Frontal cortex (tissue), 4 donors: ENCODE data around the gene ZNF280B. TPM values are rescaled to one million over a fixed set of nuclear protein-coding genes. Genes with fewer than 3 reads are reported as not detected.
"Not testable (repeated sequence)": the region's sequence is repeated elsewhere in the genome, so short reads cannot be mapped to it uniquely, and the experiment has no call there.

Experiments used
- DNase-seq, 2 donors: peaks; one replicate each; pipeline ENCODE4 v3.0.0; 2012; ENCODE audit warnings: low spot score in 2 of 2
- FAIRE-seq: peaks from 2 replicates; lab custom pipeline; 2012; peaks lifted over from hg19 to GRCh38; lab: Jason Lieb, UNC
- total RNA-seq: library from RNA; depleted of rRNA; stranded (reverse); fragments of >200 nt; gene quantifications from one replicate; pipeline ENCODE4 v1.2.3, GENCODE V29; 2014
- donor health status: control.
- donor health status: control.
- donor health status: control.

Gene ZNF280B
- total RNA-seq, 1 donor from 2014 or later, result 4.1 TPM

DNA sequence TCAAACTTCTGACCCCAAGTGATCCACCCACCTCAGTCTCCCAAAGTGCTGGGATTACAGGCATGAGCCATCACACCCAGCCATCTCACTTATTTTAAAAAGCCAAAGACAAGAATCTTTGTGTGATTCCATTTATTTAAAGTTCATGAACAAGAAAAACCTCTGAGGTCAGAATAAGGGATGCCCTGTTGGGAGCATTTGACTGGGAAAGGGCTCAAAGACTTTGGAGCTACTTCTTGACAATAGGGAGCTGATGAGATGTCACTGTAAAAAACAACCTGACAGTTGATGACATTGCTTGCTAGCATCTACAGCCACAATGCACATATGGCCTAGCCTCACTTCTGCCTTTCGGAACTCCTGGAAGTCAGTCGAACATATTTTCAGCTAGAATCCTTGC lies 5.1 kb upstream of the ZNF280B start:
- no peak for FAIRE-seq
- no peak for DNase-seq

DNA sequence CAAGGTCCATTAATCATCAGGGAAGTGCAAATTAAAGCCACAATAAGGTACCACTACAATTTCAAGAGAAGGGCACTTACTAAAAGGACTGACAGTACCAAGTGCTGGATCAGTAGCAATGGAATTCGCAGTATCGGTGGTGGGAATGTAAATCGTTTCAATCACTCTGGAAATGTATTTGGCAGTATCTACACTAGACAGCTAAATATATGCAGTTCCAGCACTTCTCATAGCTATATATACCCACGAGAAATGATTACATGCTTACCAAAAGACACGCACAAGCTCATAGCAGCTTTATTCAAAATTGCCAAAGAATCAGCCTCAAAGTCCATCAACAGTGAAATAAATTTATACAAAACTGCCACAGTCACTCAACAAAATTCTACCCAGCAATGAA lies 4.4 kb upstream of the ZNF280B start:
- FAIRE-seq (no peak), DNase-seq (no peak)

DNA sequence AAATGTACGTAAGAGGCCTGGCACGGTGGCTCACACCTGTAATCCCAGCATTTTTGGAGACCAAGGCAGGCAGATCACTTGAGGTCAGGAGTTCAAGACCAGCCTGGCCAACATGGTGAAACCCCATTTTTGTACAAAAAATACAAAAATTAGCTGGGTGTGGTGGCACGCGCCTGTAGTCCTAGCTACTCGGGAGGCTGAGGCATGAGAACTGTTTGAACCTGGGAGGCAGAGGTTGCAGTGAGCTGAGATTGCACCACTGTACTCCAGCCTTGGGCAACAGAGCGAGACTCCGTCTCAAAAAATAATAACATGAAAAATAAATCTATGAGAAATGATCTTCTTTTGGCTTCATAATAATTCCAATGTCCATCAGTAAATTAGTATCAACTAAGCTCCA lies 2.3 kb upstream of the ZNF280B start:
- not testable (repeated sequence) for FAIRE-seq, DNase-seq

DNA sequence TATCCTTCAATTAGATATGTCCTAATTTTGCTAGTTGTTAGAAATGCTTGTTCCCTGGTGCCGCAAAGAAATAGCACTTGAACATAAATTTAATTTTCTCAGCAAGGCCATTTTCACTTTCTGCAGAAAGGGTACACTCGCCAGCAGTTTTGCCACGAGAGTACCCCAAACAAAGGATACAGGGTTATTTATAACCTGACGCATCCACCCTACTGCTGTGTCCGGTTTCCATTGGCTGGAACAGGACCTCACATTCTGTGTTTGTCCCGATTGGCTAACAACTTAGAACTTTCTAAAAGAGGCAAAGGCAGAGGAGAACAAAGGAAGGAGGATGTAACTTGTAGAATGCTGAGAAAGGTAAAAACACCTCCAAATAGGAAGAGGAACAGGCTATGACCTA lies 1.4 kb upstream of the ZNF280B start:
- not testable (repeated sequence) for FAIRE-seq, DNase-seq

DNA sequence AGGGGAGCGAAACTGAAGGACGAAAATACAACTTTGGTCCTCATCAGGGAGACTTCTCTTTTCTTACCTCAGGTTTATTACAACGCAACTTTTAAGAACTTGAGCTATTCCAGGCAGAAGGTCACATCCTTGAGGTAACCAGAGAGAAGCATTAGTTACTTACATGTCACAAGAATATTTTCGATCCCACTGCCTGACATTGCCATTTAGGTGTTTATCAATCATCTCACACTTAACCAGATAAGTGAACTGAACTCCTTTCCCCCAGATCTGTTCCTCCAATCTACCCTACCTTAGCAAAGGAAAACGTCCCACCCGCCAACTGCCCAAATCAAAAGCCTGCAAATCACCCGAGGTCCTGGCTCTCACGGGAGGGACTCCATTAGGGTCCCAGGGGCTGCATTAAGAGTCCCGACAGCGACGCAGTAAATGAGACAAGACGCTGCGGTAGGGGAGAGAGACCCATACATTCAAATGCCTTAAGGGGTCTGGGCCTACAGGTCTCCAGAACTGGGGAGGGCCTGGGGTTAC lies 734 bp downstream of the ZNF280B start:
- DNase-seq (no peak), FAIRE-seq (no peak)

DNA sequence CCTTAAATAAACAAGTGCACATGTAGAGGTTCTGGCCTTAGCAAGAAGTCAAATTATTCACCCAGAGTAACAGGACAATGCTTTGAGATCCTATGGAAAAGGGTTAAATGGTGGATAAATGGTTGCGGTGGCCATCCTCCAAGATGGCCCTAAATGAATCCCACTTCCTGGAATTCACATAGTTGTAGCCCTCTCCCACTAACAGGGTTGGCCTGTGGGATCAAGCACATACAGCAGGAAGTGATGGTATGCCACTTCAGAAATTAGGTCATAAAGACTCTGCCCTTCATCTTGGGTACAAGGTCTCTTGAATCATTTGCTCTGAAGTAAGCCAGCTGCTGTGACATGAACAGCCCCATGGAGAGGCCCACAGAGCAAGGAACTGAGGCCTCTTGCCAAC lies 1.8 kb downstream of the ZNF280B start:
- DNase-seq, result no peak
- FAIRE-seq, result no peak

DNA sequence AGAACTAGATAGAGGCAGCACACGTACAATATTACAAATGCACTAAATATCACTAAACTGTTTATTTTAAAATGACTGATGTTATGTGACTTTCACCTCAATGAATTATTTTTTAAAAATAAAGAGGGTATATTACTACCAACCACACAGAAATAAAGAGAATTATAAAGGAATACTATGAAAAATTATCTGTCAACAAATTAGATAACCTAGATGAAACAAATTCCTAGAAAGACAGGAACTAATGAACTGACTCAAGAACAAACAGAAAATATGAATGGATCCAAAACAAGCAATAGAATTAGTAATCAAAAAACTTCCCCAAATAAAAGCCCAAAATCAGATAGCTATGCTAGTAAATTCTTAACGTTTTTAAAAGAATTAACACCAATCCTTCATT lies 10.3 kb downstream of the ZNF280B start:
- FAIRE-seq (no peak), DNase-seq (no peak)

DNA sequence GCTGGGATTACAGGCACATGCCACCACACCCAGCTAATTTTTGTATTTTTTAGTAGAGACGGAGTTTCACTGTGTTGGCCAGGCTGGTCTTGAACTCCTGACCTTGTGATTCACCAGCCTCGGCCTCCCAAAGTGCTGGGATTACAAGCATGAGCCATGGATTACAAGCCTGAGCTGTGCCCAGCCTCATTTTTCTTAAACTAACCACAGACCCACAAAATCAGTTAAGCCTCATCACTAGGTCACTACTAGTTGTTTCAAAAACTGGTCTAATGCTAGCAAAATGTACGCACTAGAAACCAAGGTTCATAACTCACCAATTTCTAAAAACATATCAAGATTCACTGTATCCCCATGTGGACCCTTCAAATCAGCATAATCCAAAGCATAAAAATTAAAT lies 17.0 kb downstream of the ZNF280B start:
- FAIRE-seq, result not testable (repeated sequence)

DNA sequence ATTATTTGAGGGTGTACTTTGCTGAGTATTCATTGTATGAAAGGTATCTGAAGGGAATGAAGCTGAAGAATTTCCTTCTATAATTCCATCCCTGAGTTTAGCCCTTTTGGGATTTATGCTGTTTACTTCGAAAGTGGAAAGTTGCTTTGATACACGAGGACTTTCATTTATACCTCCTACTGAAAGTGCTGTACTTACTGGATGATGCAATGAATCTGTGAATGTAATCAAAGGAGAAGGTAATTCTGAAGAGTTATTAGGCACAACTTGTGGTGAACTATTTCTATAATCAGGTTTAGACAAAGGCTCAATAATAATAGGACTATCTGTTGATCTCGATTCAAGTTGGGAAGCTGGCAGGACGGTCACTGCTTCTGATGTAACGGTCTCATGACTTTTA lies 19.8 kb downstream of the ZNF280B start:
- DNase-seq, result no peak
- no peak for FAIRE-seq

More for the DNA sequence above, 17.0 kb downstream of the ZNF280B start:
- DNase-seq, result not testable (repeated sequence)

DNA sequence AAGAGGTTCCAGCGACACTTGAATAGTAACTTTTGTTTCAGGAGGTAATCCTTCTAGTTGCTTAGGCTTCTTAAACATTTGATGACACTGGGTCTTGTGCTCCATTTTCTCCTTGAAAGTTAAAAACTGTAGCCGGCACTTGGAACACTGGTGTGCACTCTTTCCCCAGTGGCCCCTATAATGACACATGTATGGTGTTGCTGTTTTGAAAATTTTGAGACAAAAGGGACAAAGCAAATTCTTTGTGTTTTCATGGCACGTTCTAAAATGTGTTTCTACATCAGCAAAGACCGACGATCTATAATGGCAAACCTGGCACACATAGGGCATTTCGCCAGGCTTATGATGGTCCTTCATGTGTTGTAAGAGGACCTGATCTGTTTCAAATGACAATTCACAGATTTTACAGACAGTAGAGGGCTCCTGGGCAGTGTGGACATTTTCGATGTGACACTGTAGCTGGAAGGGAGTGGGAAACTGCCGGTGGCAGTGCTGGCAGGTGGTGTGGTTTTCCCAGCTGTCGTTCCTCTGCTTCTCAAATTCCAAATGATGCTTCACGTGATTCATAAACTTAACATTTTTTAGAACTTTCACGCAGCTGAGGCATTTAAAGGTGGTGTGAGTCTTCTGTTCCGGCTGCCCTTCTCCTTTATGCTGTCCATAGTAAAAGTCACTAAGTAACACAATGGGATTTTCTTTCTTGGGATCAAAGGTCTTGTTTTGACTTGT lies 20.5 kb downstream of the ZNF280B start:
- FAIRE-seq (no peak), DNase-seq (no peak)

DNA sequence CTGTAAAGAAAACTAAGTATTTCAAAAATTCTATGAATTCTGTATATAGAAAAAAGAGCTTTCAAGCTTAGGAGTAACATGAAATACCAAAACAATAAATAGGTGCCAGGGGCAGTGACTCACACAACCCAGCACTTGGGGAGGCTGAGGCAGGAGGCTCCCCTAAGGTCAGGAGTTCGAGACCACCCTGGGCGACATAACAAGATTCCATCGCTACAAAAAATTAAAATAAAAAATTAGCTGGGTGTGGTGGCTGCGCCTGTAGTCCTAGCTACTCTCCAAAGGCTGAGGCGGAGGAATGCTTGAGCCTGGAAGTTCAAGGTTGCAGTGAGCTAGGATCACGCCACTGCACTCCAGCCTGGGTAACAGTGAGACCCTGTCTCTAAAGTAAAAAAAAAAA lies 21.5 kb downstream of the ZNF280B start:
- FAIRE-seq (no peak), DNase-seq (no peak)

DNA sequence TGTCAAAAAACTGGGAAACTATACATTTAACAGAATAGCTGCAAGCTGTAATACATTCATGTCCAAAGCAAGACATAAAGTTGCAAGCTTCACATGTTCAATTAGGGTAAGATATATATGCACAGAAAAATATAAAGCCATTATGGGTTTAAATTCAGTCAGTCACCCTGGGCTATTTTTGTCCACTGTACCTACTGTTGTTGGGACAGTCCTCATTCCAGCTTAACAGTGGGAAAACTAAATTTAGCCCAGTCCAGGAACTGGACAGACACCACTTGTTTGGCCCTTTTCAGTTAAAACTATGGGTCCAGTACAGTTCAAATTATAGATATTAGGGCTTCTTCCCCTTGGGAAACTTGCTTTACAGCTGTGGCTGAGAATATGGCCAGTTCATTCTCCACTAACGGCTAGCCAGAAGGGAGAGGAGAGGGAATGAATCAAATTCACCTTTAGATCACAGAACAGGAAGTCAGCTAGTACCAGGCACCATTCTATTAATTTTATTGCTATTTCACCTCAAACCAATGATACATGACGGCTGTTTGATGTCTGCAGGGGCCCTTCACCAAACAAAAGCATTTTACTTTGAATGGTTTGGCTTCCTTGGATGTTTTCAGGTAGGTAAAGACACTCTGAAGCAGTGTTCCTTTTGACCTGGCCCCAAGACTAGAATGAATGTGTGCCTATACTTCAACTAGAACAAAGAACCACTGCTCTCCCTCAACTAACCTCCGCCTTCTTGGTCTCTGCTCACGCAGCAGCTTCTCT lies 22.2 kb downstream of the ZNF280B start:
- no peak for DNase-seq
- no peak for FAIRE-seq

DNA sequence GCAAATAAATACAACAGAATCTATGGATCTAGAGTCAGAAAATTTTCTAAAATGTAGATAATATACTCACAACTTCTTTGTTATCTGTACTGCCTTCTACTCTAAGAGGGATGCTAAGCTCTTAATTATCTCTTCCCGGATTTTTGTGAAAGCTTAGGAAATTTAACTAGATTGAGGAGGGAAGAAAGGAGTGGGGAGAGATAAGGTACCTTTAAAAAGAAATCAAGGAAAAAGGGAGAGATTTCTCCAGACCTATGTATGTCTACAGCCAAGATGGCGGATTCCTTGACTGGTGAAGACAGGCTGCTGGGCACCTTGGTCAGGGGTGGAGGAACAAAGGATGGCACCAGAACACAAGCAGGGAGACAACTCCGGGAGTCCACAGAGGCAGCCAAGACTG lies 23.0 kb downstream of the ZNF280B start:
- FAIRE-seq, result no peak

DNA sequence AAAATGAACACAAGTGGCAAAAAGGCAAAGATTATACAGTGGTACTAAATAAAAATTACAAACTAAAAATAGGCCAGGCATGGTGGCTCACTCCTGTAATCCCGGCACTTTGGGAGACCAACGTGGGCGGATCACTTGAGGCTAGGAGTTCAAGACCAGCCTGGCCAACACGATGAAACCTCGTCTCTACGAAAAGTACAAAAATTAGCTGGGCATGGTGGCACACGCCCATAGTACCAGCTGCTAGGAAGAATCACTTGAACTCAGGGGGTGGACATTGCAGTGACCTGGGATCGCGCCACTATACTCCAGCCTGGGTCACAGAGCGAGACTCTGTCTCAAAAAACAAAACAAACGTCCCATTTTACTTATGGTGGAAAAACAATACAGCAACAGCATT lies 24.5 kb downstream of the ZNF280B start:
- no peak for DNase-seq
- no peak for FAIRE-seq

More for the DNA sequence above, 23.0 kb downstream of the ZNF280B start:
- DNase-seq, result no peak

DNA sequence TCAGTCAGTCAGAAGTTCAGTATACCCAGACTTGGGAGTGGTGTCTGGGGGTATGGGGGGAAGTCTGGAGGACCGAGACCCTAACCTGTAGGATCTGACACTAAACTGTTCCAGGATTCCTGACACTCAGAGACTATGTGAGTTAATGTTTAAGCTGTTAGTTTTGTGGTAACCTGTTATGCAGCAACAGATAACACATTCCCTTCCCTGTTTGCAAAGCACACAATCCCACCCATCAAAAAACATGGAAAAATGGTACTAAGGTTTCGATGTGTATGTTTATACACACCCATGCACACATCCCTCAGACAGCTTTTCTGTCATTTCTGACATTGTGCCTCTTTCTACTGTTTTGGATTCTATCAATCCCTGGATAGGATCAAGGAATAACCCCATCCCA lies 27.6 kb downstream of the ZNF280B start:
- no peak for FAIRE-seq
- DNase-seq, result no peak

DNA sequence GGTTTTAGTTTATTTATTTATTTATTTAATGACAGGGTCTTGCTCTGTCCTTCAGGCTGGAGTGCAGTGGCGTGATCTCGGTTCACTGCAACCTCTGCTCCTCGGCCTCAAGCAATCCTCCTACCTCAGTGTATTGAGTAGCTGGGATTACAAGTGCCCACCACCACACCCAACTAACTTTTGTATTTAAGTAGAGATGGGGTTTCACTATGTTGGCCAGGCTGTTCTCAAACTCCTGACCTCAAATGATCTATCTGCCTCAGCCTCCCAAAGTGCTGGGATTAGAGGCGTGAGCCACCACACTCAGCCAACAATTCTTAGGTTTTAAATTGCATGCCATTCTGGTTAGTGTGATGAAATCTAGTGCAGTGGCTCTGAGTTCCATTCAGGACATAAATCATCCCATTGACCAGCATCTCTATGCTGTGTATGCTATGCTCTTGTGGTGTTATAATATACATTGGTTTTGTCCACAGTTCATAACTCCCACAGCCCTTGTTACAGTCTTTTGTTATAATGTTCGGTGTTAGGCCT lies 28.5 kb downstream of the ZNF280B start:
- FAIRE-seq, result no peak
- no peak for DNase-seq

DNA sequence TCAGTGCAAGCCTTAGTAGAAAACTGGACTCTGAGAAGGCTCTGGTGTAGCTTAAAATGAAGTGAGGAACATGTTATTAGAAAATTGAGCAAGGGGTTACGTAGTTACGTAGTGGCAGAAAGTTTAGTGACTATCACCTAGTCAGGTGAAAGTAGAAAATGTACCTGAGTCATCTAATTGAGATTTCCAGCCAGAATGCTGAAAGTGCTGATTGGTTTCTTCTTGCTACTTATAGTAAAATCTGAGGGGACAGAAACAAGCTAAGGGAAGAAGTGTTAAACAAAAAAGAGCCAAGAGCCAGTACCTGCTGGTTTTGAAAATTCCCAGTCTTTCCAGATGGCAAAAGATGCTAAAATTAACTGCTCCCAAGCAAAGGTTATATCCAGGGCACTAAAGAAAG lies 29.4 kb downstream of the ZNF280B start:
- DNase-seq (no peak), FAIRE-seq (no peak)

DNA sequence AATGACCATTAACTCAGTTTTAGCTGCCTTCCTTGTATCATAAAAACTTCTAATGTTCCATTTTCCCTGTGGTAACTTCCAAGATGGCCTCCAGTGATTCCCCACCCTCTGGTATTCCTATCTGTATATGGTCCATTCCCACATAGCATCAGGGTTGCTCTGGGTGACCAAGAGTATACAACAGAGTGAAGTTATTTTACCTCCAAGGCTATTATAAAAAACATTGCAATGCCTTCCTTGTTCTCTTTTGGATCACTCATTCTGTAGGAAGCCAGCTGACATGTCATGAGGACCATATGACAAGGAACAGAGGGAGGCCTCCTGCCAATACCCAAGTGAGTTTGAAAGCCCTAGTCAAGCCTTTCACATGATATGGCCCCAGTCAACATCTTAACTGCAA lies 30.1 kb downstream of the ZNF280B start:
- DNase-seq (no peak), FAIRE-seq (no peak)

DNA sequence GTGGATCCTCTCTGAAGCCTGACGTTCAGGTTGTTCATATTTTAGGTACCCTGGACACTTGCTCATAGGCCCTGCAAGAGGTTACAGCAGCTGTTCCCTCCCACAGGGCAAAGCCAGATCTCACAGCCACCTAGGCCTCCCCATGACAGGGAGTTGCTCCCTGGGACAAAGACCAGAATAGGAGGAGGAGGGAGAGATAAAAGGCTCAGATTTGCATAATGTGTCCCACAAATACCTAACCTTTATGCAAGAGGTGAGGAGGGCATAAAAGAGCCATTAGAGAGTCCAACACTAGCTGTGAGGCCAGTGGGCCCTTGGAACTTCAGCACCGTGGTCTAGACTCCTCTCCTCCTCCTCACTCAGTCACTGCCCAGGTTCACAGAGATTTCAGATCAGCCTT lies 33.8 kb downstream of the ZNF280B start:
- FAIRE-seq (no peak), DNase-seq (no peak)

DNA sequence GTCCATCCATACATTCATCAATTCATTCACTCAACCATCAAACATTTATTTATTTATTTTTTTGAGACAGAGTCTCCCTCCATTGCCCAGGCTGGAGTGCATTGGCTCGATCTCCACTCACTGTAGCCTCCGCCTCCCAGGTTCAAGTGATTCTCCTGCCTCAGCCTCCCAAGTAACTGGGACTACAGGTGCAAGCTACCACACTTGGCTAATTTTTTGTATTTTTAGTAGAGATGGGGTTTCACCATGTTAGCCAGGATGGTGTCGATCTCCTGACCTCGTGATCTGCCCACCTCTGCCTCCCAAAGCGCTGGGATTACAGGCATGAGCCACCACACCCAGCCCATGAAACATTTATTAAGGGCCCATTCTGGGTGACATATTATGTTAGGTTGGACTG lies 37.4 kb downstream of the ZNF280B start:
- DNase-seq, FAIRE-seq: not testable (repeated sequence)

DNA sequence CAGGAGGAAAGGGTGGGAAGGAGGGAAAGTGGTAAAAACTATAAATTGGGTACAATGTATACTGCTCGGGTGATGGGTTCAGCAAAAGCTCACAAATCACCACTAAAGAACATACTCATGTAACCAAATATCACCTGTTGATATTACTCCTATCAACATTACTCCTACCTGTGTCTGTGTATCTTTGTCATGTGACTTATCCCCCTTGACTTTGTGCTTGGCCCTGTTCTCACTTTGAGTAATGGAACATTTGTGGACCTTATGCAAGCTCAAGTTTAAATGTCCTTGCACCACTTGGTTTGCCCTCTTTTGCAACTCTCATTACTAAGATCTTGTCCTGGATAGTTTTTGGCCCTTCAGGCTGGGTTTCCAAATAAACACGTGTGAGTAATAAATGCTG lies 39.0 kb downstream of the ZNF280B start:
- FAIRE-seq, result no peak
- DNase-seq, result no peak
